NCI-H345 treated with DMSO at 0.1 percent for 48 hours (cell line): ENCODE data around the gene PIN1.

Experiments used
- DNase-seq: peaks from one replicate; lab custom pipeline; 2025; ENCODE audit not compliant: unreplicated experiment; lab: John Stamatoyannopoulos, UW

Gene PIN1

GRCh38 chr19:9854282-9854846, 19.2 kb downstream of the PIN1 start:
- DNase-seq: no peak

- DNase-seq: no peak
Measured at GRCh38 chr19:9856609-9857008, 21.5 kb downstream of the PIN1 start.

GRCh38 chr19:9857076-9857721, 22.1 kb downstream of the PIN1 start:
- DNase-seq: no peak

GRCh38 chr19:9857920-9858746, 23.0 kb downstream of the PIN1 start:
- DNase-seq: no peak

- DNase-seq: no peak
Measured at GRCh38 chr19:9858766-9859165, 23.6 kb downstream of the PIN1 start.

GRCh38 chr19:9860407-9860806, 25.3 kb downstream of the PIN1 start:
- DNase-seq: no peak

- no peak for DNase-seq
Measured at GRCh38 chr19:9861503-9861902, 26.4 kb downstream of the PIN1 start.

- no peak for DNase-seq
Measured at GRCh38 chr19:9862938-9863337, 27.8 kb downstream of the PIN1 start.

- DNase-seq: no peak
Measured at GRCh38 chr19:9863759-9864158, 28.6 kb downstream of the PIN1 start.

- no peak for DNase-seq
Measured at GRCh38 chr19:9865732-9866501, 30.8 kb downstream of the PIN1 start.

GRCh38 chr19:9868983-9869617, 34.0 kb downstream of the PIN1 start:
- no peak for DNase-seq

- peak; percentile 89 for DNase-seq
Measured at GRCh38 chr19:9871626-9872338, 36.7 kb downstream of the PIN1 start.

GRCh38 chr19:9872618-9873242, 37.6 kb downstream of the PIN1 start:
- no peak for DNase-seq

- no peak for DNase-seq
Measured at GRCh38 chr19:9875031-9875627, 40.0 kb downstream of the PIN1 start.

GRCh38 chr19:9875796-9876195, 40.7 kb downstream of the PIN1 start:
- DNase-seq: no peak

GRCh38 chr19:9877780-9878510, 42.8 kb downstream of the PIN1 start:
- no peak for DNase-seq

- DNase-seq: no peak
Measured at GRCh38 chr19:9878511-9879196, 43.5 kb downstream of the PIN1 start.

- DNase-seq: no peak
Measured at GRCh38 chr19:9881720-9882119, 46.6 kb downstream of the PIN1 start.
